Hematopoietic multipotent progenitor cell treated with erythropoietin and hydrocortisone succinate and interleukin-3 and kit ligand, for 8 days (in vitro differentiated cells): Measurements from ENCODE around the gene SBK2.

ENCODE experiments used
- DNase-seq: peaks from one replicate; pipeline ENCODE4 v3.0.0-alpha.2; 2015

The SBK2 gene

DNA sequence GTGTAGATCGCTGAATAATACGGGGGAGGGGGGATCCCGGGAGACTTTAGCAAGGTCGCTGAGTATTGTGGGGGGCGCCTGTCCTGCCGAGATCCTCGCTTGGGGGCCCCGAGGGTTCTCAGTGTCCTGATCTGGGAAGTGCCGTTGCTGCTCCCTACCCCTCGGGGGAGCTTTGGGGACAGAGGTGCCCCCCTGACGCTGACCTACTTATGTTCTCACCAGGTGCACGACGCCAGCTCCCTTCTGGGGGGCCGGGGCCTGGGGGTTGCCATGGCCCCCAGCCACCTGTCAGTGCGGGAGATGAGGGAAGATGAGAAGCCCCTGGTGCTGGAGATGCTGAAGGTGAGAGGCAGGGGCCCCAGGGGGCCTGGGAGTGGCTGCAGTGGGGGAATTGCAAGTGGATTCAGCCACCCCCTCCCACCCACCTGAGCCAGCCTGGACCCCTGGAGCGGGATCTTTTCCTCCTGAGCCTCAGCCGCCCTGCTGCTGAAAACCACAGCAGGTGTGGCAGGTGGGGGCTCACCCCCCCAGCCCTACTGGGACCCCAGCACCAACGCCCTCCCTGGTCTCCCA is 51.4 kb downstream of the SBK2 start:
- DNase-seq = no peak

DNA sequence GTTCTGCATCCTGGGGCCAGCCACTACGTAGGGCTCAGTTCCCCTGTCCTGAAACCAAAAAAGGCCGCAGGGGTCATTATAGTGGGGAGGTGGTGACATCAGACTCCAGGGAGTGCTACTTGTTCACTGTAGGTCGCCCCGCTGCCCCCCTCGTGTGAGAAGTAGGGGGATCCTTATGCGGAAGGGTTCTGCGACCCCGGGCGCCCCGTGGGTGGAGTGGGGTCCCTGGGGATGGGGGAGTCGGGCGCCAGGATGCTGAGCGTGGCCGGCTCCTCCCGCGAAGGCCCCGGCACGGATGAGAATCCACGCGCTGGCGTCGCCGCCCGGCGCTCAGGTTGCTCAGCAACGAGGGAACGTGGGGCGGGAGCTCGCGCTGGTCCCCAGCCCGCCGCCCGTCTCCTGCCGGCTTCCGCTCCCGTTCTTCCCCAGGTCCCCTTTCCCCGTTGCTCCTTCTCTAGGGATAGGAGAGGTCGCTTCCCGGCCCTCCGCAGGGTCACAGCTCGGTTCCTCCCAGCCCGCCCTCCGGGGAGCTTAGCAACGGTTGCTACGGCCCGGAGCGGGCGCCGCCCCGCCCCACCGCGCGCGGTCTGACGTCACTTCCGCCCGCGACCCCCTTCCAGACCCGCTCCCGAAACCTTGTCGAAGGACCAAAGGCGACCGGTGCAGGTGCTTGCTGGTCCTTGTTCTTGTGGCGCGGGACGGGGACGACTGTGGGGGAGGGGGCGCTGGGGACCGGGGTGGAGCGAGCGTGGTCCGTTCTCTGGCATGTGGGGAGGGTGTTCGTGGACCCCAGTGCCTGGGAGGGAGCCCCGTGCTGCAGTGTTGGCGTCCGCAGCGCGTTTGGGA is 52.1 kb downstream of the SBK2 start, which contains the start of gene NAT14:
NAT14 (plus strand) TSS at position 596 of the 846 bp plus-strand sequence. CDS start 521 bp downstream, outside the sequence.
- peak; percentile 62 for DNase-seq

DNA sequence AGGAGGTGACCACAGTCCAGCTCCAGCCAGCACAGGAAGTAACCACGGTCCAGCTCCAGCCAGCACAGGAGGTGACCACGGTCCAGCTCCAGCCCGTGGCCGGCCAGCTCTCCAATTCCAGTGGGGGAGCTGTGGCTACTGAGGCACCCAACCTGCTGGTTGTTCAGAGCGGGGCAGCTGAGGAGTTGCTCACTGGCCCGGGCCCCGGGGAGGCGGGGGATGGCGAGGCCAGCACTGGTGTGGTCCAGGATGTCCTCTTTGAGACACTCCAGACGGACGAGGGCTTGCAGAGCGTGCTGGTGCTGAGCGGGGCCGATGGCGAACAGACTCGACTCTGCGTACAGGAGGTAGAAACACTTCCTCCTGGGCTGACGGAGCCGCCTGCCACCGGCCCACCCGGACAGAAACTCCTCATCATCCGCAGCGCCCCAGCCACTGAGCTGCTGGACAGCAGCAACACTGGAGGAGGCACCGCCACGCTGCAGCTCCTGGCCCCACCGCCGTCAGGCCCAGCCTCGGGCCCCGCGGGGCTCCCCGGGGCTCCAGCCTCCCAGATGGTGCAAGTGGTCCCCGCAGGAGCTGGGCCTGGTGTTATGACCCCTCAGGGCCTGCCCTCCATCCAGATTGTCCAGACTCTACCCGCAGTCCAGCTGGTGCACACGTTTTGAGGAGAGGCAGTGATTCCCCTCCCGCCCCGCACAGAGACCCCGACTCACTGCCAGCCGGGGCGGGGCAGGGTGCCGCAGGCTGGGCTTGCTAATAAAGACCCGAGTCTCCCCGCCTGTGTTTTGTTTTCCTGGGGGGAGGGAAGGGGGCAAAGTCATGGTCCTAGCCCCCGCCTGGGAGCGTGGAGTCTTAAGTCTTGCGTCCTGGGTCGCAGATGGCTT is 53.0 kb downstream of the SBK2 start:
- no peak for DNase-seq

DNA sequence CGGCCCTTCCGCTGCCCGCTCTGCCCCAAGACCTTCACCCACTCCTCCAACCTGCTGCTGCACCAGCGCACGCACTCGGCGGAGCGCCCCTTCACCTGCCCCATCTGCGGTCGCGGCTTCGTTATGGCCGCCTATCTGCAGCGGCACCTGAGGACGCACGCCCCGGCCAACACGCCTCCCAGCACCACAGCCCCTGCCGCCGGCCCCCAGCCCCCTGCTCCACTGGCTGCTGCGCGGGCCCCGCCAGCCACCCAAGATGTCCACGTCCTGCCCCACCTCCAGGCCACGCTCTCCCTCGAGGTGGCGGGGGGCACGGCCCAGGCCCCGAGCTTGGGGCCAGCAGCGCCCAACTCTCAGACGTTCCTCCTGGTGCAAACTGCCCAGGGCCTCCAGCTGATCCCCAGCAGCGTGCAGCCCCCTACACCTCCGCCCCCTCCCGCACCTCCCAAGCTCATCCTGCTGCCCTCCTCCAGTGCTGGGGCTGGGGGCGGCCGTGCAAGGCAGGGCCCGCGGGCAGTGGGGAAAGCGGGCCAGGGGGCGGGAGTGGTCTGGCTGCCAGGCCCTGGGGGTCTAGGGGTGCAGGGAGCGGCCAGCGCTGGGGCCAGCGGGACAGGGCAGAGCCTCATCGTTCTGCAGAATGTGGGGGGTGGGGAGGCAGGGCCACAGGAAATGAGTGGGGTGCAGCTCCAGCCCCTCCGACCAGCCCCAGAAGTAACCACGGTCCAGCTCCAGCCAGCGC is 53.8 kb downstream of the SBK2 start:
- no peak for DNase-seq

DNA sequence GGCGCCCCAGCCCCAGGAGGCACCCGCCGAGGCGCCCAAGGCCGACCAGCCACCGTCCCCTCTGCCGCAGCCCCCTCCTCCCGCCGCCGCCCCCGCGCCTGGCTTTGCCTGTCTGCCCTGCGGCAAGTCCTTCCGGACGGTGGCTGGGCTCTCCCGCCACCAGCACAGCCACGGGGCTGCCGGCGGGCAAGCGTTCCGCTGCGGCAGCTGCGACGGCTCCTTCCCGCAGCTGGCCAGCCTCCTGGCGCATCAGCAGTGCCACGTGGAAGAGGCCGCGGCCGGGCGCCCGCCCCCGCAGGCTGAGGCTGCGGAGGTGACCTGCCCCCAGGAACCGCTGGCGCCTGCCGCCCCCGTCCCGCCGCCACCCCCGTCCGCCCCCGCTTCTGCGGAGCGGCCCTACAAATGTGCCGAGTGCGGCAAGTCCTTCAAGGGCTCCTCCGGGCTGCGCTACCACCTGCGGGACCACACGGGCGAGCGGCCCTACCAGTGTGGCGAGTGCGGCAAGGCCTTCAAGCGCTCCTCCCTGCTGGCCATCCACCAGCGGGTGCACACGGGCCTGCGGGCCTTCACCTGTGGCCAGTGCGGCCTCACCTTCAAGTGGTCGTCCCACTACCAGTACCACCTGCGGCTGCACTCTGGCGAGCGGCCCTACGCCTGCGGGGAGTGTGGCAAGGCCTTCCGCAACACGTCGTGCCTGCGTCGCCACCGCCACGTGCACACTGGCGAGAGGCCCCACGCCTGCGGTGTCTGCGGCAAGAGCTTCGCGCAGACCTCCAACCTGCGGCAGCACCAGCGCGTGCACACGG is 54.6 kb downstream of the SBK2 start:
- DNase-seq = no peak

DNA sequence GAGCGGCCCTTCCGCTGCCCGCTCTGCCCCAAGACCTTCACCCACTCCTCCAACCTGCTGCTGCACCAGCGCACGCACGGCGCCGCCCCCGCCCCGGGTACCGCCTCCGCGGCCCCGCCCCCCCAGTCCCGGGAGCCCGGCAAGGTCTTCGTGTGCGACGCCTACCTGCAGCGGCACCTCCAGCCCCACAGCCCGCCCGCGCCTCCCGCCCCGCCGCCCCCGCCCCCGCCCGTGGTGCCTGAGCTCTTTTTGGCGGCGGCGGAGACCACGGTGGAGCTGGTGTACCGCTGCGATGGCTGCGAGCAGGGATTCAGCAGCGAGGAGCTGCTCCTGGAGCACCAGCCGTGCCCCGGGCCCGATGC is 55.2 kb downstream of the SBK2 start:
- DNase-seq = no peak

DNA sequence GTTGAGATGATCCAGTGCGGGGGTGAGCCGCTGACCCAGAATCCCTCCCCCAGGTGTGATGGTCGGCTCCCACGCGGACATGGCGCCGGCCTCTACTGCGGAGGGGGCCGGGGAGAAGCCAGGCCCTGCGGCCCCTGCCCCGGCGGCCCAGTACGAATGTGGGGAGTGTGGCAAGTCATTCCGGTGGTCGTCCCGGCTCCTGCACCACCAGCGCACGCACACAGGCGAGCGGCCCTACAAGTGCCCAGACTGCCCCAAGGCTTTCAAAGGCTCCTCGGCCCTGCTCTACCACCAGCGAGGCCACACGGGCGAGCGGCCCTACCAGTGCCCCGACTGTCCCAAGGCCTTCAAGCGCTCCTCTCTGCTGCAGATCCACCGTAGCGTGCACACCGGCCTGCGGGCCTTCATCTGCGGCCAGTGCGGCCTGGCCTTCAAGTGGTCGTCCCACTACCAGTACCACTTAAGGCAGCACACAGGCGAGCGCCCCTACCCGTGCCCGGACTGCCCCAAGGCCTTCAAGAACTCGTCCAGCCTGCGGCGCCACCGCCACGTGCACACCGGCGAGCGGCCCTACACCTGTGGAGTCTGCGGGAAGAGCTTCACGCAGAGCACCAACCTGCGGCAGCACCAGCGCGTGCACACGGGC is 55.7 kb downstream of the SBK2 start:
- DNase-seq = no peak

DNA sequence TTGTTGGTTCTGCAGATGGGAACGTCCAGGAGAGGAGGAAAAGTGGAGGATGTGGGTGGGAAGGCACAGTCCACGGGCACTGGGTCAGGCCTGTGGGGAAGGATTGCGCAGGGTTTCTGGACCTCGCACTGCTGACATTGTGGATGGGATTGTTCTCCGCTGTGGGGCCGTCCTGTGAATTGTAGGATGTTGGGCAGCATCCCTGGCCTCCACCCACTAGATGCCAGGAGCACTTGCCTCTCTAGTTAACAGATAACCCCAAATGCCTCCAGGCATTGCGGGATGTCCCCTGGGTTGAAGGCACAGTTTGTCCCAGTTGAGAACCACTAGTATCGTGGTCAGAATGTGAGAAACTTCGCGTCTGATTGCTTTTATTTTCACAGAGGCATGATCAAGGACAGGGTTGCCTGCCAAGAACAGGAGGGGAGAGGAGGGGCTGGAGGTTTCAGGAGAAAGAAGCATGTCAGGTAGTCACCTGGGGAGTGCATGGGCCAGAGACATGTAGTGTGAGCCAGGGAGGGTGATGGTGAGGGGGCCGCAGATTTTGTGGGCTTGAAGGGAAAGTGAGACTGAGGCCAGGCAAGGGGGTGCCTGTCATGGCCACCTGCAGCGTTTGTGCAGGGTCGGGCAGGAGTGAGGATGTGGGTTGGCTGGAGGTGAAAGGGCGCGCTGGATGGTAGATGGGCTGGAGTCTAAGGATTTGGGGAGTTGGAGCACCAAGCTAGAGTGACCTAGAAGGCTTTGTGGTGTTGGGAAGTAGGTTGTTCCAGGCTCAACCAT is 57.3 kb downstream of the SBK2 start:
- DNase-seq = no peak

DNA sequence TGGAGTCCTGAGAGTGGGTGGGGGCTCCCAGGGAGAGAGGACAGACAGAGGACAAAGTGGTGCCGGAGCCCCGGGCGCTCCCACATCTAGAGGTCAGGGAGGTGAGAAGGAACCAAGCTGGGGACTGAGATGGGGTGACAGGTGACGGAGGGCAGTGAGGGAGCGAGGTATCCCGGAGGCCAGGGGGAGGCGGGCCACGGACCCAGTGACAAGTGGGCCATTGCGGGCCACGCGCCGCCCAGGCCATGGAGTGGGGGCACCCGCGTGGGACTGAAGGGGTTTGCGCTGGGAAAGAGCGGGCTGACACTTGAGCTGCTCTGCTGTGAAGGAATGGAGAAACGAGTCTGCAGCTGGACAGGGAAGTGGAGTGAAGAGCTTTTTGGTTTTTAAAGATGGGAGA is 57.9 kb downstream of the SBK2 start:
- no peak for DNase-seq
